GM19455 (cell line): ENCODE results near the gene CMIP.
A peak's percentile ranks its signal among the peaks of the same experiment; 100 is the strongest.
"Not testable (repeated sequence)": the region's sequence is repeated elsewhere in the genome, so short reads cannot be mapped to it uniquely, and the experiment has no call there.

Experiments
- ATAC-seq: cut with Tn5 transposase; IDR thresholded peaks from one replicate; pipeline ENCODE4 v1.9.1; 2021; ENCODE audit not compliant: unreplicated experiment

Gene CMIP

GRCh38 chr16:81728435-81728834, 283.8 kb downstream of the CMIP start:
- no peak for ATAC-seq

DNA sequence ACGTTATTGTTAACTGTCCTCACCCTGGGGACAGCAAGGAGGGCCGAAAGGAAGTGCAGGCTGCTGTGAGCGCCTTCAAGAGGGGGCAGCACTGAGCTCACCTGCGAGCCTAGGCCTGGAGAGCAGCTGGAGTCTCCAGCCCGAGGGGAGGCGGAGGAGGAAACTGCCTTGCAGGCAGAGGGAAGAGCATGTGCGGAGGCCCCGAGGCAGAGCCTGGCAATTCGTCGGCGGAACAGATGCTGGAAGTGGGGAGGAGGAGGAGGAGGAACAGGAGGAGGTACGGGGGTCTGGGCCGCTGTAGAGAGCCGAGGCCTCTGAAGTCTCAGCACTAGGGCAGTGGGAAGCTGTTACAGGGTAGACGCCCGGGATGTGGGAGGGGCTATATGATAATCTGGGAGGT, 284.8 kb downstream of the CMIP start:
- no peak for ATAC-seq

DNA sequence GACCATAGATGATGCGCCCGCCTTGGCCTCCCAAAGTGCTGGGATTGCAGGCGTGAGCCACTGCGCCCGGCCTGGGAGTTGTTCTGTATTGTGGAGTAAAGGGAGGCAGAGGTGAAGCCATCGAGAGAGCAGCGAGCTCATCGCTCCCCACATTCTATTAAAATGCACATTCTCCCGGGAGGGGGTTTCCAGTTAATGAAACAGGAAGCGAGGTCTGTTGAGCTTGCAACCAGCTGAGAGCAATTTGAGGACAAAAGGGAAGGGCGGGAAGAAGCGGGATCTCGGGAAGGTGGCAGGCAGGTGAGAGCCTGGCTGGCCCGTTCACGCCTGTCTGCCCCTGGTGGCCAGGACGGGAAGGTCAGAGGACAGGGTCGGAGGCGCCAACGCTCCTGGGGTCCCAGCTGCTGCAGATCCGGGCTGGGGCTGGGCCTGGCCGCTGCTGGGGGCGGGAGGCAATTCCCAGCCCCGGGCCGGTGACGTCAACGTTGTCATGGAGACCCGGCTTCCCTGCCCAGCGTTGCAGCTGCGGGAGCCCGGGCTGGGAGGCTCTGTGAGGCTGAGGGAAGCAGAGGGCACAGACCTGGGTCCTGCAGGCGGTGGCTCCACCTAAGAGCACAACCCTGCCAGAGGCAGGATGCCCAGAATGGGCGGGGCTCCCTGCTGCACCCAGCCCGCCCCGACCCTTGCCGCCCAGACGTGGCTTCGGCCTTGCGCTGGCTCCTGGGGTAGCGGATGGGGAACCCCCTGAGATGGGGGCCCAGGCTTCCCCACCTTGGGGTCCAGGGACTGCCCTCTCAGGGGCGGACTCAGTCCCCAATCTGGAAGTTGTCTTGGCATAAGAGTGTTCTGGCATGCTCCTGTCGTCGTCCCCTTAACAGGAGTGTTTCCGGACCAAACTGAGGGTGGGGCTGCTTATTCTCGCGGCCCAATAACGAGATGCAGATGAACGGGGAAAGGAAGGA, 285.8 kb downstream of the CMIP start:
- peak; percentile 77 for ATAC-seq

GRCh38 chr16:81731649-81732048, 287.0 kb downstream of the CMIP start:
- no peak for ATAC-seq

DNA sequence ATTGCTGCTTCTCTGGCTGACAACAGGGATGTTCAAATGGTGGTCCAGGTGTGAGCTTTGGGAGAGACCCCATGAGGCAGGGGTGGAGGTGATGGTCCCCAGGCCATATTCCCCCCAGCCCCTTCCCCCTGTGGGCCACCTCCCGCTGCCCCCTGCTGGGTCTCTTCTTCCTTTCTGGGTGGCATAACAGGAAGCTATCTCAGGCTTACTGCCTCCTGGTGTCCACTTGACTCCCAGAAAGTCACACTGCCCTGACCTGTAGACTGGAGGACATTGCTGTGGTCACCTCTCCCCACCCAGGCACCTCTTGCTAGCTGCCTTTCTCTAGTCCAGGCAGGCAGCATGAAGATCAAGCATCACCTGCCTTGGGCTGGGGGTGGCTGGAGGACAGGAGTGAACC, 288.1 kb downstream of the CMIP start:
- no peak for ATAC-seq

DNA sequence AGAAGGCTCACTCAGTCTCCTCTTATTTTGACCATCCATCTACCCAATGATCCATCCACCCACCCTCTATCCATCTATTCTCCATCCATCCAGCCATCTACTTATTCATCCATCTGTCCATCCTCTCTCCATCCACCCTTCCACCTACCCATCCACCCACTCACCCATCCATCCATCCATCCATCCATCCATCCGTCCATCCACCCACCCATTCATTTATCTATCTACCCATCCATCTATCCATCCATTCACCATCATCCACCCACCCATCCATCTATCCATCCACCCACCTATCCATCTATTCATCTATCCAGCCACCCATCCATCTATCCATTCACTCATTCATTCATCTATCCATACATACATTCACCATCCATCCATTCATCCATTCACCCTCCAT, 288.7 kb downstream of the CMIP start:
- ATAC-seq = no peak

GRCh38 chr16:81734632-81735434, 290.2 kb downstream of the CMIP start:
- ATAC-seq = no peak

DNA sequence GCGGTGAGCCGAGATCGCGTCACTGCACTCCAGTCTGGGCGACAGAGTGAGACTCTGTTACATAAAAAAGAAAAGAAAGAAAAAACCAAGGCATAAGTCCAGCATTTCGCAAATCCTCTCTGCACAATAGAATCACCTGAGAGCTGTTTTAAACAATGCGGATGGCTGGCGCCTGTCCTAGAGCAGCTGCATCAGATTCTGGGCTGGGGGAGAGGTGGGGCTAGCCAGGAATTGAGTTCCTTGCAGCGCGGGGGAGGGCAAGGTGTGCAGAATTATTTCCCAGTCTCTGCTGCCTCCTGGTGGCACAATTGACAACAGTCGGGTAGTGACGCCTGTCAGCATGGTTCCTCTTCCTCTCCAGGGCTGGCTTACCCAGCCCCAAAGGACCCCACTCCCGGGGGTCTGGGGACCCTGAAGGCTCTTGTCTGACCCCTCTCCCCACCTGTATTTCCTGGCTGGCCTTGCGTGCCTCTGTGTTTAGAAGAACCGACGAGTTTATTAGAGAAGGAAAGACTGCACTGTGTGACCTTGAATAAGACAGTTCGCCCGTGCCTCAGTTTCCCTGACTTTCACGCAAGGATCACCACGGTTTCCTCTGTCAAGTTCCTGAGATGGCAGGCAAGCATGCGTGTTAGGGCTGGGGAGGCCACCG, 293.4 kb downstream of the CMIP start:
- ATAC-seq = peak; percentile 57

DNA sequence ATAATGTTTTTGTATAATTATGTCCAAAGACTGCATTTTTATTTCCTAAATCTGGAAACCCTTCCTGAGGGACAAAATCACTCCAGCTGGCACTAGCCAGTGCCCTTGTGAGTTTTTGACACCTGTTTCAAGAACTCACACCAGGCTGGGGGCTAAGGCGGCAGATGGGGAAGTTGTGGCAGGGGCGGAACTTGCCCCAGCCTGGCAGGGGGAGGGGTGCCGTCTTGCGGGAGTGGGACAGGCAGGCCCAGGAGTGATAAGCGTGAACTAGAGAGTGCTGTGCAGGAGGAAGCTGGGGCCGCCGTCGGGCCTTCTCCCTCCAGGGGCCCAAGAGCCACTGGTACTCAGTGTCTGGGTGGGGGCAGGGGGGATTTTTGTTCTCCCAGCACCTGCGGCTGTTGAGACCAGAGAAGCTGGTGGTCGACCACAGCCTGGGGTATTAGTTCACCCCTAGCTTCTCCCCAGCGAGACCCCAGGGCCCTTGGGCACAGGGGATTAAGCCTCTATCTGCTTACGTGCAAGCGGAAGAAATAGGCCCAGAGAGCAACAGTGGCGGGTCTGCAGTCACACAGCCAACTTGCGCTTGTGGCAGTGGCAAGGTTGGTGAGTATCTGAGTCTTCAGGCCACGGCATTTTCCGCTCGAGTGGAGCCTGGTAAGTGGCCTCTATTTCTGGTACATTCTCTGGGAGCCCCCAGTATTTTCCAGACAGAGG, 294.3 kb downstream of the CMIP start:
- peak; percentile 35 for ATAC-seq

DNA sequence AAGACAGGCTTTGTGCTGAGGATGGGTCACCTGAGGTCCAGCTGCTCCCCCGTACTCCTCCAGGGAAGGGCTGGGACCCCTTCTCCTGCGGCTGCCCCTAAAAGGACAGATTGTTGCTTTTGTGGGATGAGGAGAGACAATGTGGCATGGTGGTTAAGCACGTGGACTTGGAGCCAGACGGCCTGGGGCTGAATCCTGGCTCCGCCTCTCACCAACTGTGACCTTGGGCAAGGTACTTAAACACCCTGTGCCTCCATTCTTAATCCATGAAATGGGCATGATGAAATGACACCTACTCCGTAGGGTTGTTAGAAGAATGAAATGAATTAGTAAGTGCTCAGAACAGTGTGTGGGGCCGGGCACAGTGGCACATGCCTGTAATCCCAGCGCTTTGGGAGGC, 294.9 kb downstream of the CMIP start:
- no peak for ATAC-seq

DNA sequence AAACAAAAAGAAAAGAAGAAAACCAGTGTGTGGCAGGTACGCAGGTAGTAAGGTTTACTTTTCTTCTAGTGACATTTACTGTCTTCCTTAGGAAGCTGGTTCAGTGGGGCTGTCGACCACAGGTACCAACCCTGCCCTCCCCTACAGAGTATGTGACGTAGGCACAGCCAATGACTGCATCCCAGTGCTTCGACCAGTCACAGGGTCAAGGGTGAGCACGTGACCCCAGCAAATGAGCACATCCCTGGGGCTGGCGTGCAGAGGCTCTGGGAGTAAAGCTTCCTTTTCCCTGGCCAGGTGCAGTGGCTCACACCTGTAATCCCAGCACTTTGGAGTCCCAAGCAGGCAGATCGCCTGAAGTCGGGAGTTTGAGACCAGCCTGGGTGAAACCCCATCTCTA, 295.6 kb downstream of the CMIP start:
- peak; percentile 65 for ATAC-seq

- not testable (repeated sequence) for ATAC-seq
These were observed 296.8 kb downstream of the CMIP start for GRCh38 chr16:81741430-81741770.

GRCh38 chr16:81744385-81744784, 299.8 kb downstream of the CMIP start:
- ATAC-seq = no peak

DNA sequence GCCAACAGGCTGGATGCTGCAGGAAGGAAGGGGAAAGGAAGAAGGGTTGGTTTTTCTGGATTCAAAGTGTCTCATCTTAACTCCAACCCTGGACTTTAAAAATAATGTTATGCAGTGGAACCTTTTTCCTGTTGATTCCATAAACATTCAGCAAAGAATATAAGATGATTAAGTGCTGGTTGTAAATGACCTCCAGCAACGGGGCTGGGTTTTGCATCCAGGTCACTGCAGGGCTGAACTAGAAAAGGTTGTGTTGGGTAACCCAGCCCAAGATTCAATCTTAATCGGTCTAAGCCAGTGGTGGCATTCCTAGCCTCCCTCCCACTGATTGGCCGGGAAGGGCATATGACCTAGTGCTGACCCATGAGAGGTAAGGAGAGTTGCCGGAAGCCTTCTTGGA, 300.3 kb downstream of the CMIP start:
- ATAC-seq = no peak

DNA sequence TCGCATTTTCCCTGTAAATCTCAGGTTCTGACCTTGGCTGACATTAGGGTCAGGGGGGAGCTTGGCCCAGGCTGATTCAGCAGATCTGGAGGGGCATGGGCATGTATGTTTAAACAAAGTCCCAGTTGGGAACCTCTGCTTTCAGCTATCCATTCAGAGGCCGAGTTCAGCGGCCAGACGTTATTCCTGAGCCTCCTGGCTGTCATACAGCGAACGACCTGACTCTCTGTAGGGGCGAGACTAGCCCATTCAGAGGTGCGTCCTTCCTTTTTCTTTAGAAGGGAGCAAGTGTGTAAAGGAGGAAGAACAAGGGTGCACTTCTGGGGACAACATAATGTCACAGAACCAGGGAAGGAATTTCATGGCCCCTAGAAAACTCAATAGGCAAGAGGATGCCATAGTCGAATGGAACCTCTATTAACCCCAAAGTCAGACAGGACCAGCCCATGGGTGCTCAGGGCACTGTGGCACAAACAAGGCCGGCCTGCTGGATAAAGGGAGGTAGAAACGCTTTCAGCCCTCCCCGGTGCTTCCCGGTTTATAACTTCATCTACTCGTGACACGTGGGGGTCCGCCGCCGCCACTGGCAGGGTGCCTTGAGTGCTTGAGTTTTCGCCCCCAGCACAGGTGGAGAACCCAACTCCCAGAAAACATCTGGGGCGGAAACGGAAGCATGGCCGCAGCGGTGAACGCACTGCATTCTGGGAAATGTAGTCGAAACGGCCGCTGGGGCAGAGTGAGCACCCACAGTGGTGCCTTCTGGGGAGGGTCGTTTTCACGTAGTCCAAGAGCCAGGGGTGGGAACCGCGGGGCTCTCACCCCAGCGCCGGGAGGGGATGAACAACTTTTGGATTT, 301.3 kb downstream of the CMIP start:
- ATAC-seq = peak; percentile 64

DNA sequence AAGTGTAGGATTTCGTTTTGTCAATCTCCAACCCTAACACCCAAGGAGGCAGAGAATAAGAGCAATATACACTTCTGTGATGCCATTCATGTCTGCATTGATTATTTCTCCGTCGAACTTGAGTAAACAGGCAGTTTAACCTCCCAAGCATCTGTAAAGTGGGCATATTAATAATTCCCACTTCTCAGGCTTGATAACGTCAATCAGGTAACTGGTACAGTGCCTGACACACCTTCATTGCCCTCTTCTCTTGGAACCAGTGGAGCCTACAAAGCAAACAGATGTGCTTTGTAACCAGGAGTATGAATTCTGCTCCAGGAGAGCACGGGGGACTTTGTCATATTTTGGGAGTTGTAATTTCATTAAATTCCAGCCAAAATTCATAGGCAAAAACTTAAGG, 302.0 kb downstream of the CMIP start:
- no peak for ATAC-seq

- ATAC-seq = no peak
These were observed 304.0 kb downstream of the CMIP start for GRCh38 chr16:81748476-81749198.

DNA sequence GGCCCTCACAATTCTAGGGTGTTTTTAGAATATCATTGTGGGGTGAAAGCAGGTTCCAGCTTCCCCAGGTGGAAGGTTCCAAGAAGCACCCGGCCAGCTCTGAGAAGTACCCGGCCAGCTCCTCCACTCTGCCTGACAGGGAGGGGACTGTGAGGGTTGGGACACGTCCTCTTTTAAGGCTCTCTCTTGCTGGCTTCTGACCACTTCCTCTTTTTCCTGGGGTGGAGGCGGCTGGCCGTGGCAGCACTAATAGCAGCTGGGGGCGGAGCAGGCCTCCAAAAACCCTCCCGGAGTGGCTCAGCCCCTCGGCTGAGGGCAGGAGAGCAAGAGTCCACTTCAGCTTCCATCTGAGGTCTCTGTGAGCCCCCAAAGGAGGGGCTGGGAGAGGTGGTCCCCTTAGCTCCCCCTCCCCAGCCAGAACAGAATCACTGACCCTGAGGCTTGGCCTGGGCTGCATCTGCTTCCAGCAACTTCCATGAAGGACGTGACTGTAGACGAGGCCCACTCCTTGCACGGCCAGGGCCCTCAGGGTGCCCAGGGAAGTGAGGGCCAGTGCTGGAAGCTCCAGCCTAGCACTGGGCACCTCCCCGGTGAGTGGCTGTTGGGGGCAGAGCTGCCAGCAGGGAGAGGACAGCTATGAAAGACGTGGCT, 307.7 kb downstream of the CMIP start:
- peak; percentile 93 for ATAC-seq

DNA sequence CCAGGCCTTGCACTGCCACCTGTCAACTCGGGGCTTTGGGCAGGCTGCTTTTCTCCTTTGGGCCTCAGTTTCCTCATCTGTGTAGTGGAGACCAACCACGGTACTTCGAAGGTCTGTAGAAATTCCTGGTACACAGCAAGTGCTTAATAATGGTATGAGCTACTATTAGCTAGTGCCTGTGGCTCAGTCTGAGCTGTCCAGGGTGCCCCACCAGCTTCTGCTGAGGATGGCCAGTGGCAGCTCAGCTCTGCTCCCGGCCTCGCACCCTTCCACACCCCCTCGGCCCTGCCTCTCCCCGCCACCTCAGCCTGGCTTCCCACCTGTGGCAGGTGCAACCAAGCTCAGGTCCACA, 308.2 kb downstream of the CMIP start:
- ATAC-seq = no peak
